ENCODE measurements around the gene MGLL. TPM values are rescaled to one million over a fixed set of nuclear protein-coding genes. Genes with fewer than 3 reads are reported as not detected.

Gene MGLL
- total and polyA plus RNA-seq, 8 donors: 3.3 to 11.4 (median 6.6) TPM

- no peak for TF ChIP-seq CTCF (IDR thresholded peaks at IDR 0.05)
- no peak for ATAC-seq
- Histone ChIP-seq H3K27ac (no peak overlapping the region), H3K9me3 (no peaks in the 10 kb centered on the region), H3K4me3 (no peak overlapping the region), H3K4me1 (peaks cover 0 to 7% (median 4%) of the 10 kb centered on the region in 3 donors), H3K36me3 (no peaks in the 10 kb centered on the region), H3K27me3 (no peaks in the 10 kb centered on the region)
- no peak for FAIRE-seq
- 84 to 90% methylated on average over 19 of the region's 19 CpGs for WGBS, 2 donors
- intact Hi-C loops (cut with DNase I): no loop called here
- no peak for DNase-seq
Measured at GRCh38 chr3:127789990-127790881, 32.1 kb downstream of the MGLL start.

GRCh38 chr3:127789051-127789450, 33.3 kb downstream of the MGLL start:
- intact Hi-C loops (cut with DNase I): no loop called here
- Histone ChIP-seq H3K4me3 (no peak overlapping the region), H3K9me3 (no peaks in the 10 kb centered on the region), H3K4me1 (peaks cover 0 to 7% (median 4%) of the 10 kb centered on the region in 3 donors), H3K27me3 (no peaks in the 10 kb centered on the region), H3K27ac (no peak overlapping the region), H3K36me3 (no peaks in the 10 kb centered on the region)
- ATAC-seq: no peak
- no peak for FAIRE-seq
- no peak for DNase-seq
- WGBS, 2 donors: 75 to 85% methylated on average over 5 of the region's 5 CpGs
- TF ChIP-seq CTCF (IDR thresholded peaks at IDR 0.05): no peak

- H3K4me3 ChIP-seq: no peak overlapping the region
- DNase-seq (no peak), FAIRE-seq (no peak), ATAC-seq (no peak)
- intact Hi-C loops (cut with DNase I): no loop called here
- no peaks in the 10 kb centered on the region for H3K36me3 ChIP-seq
- 81 to 88% methylated on average over 9 of the region's 9 CpGs for WGBS, 2 donors
- no peak for TF ChIP-seq CTCF (IDR thresholded peaks at IDR 0.05)
- H3K27me3 ChIP-seq: no peaks in the 10 kb centered on the region
- no peaks in the 10 kb centered on the region for H3K9me3 ChIP-seq
- peaks cover 0 to 7% (median 4%) of the 10 kb centered on the region in 3 donors for H3K4me1 ChIP-seq
- H3K27ac ChIP-seq: no peak overlapping the region
Measured at GRCh38 chr3:127788451-127788909, 33.8 kb downstream of the MGLL start.

- peak in 2 of 4 donors; percentile 47 to 55 for ATAC-seq
- TF ChIP-seq CTCF (IDR thresholded peaks at IDR 0.05): no peak
- peaks cover 0 to 7% (median 4%) of the 10 kb centered on the region in 3 donors for H3K4me1 ChIP-seq
- no peaks in the 10 kb centered on the region for H3K36me3 ChIP-seq
- intact Hi-C loops (cut with DNase I): no loop called here
- H3K4me3 ChIP-seq: no peak overlapping the region
- FAIRE-seq: no peak
- 60 to 62% methylated on average over 16 of the region's 16 CpGs for WGBS, 2 donors
- no peaks in the 10 kb centered on the region for H3K27me3 ChIP-seq
- H3K9me3 ChIP-seq: no peaks in the 10 kb centered on the region
- H3K27ac ChIP-seq: peak overlapping the region in 2 of 4 donors; percentile 30 to 33
- no peak for DNase-seq
Measured at GRCh38 chr3:127787571-127788365, 34.5 kb downstream of the MGLL start.

Data from pancreas (tissue), 10 donors.